NCI-H1436 treated with DMSO at 0.1 percent for 48 hours (cell line): Measurements from ENCODE around the gene PRR11.
"Not testable (repeated sequence)": the region's sequence is repeated elsewhere in the genome, so short reads cannot be mapped to it uniquely, and the experiment has no call there.

Experiments used
- DNase-seq: peaks from one replicate; lab custom pipeline; 2025; lab: John Stamatoyannopoulos, UW

The PRR11 gene

GRCh38 chr17:59152925-59153324 lies 2.6 kb upstream of the PRR11 start:
- no peak for DNase-seq

- DNase-seq = no peak
These were observed 1.2 kb upstream of the PRR11 start for GRCh38 chr17:59154292-59154720.

- DNase-seq = peak; percentile 79
These were observed 666 bp upstream of the PRR11 start, which contains the start of gene SKA2 for GRCh38 chr17:59154721-59155438. Gene SKA2 (minus strand): TSS chr17:59155186. CDS start chr17:59155163, 23 bp downstream.

GRCh38 chr17:59160157-59161025 lies 4.8 kb downstream of the PRR11 start:
- no peak for DNase-seq

- DNase-seq = no peak
These were observed 5.9 kb downstream of the PRR11 start for GRCh38 chr17:59161477-59161876.

- DNase-seq = no peak
These were observed 10.4 kb downstream of the PRR11 start for GRCh38 chr17:59165933-59166342.

- no peak for DNase-seq
These were observed 12.0 kb downstream of the PRR11 start for GRCh38 chr17:59167571-59168001.

GRCh38 chr17:59172436-59173004 lies 17.0 kb downstream of the PRR11 start:
- DNase-seq = no peak

- no peak for DNase-seq
These were observed 19.1 kb downstream of the PRR11 start for GRCh38 chr17:59174671-59175070.

GRCh38 chr17:59175076-59175475 lies 19.5 kb downstream of the PRR11 start:
- DNase-seq = no peak

GRCh38 chr17:59178266-59178985 lies 22.9 kb downstream of the PRR11 start:
- no peak for DNase-seq

- not testable (repeated sequence) for DNase-seq
These were observed 24.1 kb downstream of the PRR11 start for GRCh38 chr17:59179601-59180000.

GRCh38 chr17:59180626-59181025 lies 25.1 kb downstream of the PRR11 start:
- DNase-seq = no peak

GRCh38 chr17:59181481-59181880 lies 25.9 kb downstream of the PRR11 start:
- no peak for DNase-seq

GRCh38 chr17:59185997-59186396 lies 30.5 kb downstream of the PRR11 start:
- no peak for DNase-seq

- DNase-seq = no peak
These were observed 31.3 kb downstream of the PRR11 start for GRCh38 chr17:59186850-59187249.

GRCh38 chr17:59190806-59191205 lies 35.3 kb downstream of the PRR11 start:
- DNase-seq = no peak

GRCh38 chr17:59193336-59193862 lies 37.9 kb downstream of the PRR11 start:
- DNase-seq = no peak

- DNase-seq = no peak
These were observed 43.9 kb downstream of the PRR11 start for GRCh38 chr17:59199398-59199797.

GRCh38 chr17:59202320-59202719 lies 46.8 kb downstream of the PRR11 start:
- no peak for DNase-seq

GRCh38 chr17:59219370-59219769 lies 63.8 kb downstream of the PRR11 start:
- no peak for DNase-seq

- no peak for DNase-seq
These were observed 64.4 kb downstream of the PRR11 start for GRCh38 chr17:59219992-59220327.
